Chondrocyte (in vitro differentiated cells): ENCODE measurements around the gene CNTNAP5. TPM values are rescaled to one million over a fixed set of nuclear protein-coding genes. Genes with fewer than 3 reads are reported as not detected.

Experiments
- DNase-seq: peaks from one replicate; pipeline ENCODE4 v3.0.0; 2021; ENCODE audit warnings: mixed read lengths, low spot score
- H3K27ac Mint-ChIP-seq: one replicate; pipeline ENCODE4 v1.8.0; 2021; ENCODE audit warnings: mild to moderate bottlenecking, moderate library complexity, mixed read lengths; ENCODE audit not compliant: unreplicated experiment
- H3K27me3 Mint-ChIP-seq: 2 replicates; pipeline ENCODE4 v1.8.0; 2021; ENCODE audit warnings: low read depth, mixed read lengths
- H3K36me3 Mint-ChIP-seq: 2 replicates; pipeline ENCODE4 v1.8.0; 2021; ENCODE audit warnings: low read depth, mixed read lengths
- H3K4me1 Mint-ChIP-seq: 2 replicates; pipeline ENCODE4 v1.8.0; 2021; ENCODE audit warnings: low read depth, mild to moderate bottlenecking, mixed read lengths
- H3K4me3 Mint-ChIP-seq: one replicate; pipeline ENCODE4 v1.8.0; 2021; ENCODE audit warnings: mild to moderate bottlenecking, moderate library complexity, mixed read lengths; ENCODE audit not compliant: unreplicated experiment
- H3K9me3 Mint-ChIP-seq: 2 replicates; pipeline ENCODE4 v1.8.0; 2021; ENCODE audit warnings: low read depth, mixed read lengths
- long read RNA-seq: library from polyadenylated mRNA; stranded (forward); transcript quantifications from one replicate; pipeline ENCODE4 v2.0.0, GENCODE V29; 2021
- total RNA-seq: library from RNA; stranded (reverse); gene quantifications from 3 replicates; pipeline ENCODE4 v1.2.1, GENCODE V29; 2021
- TF ChIP-seq, protein P1 (sequence below): fragments of 200-600 bp; sonication (generic); IDR thresholded peaks from 2 replicates; pipeline ENCODE4 v1.5.0; 2021; ENCODE audit warnings: antibody characterized with exemption, mild to moderate bottlenecking, moderate library complexity

CNTNAP5 gene
- total RNA-seq: not detected in 3 replicates
- long read RNA-seq: 0 reads

DNA sequence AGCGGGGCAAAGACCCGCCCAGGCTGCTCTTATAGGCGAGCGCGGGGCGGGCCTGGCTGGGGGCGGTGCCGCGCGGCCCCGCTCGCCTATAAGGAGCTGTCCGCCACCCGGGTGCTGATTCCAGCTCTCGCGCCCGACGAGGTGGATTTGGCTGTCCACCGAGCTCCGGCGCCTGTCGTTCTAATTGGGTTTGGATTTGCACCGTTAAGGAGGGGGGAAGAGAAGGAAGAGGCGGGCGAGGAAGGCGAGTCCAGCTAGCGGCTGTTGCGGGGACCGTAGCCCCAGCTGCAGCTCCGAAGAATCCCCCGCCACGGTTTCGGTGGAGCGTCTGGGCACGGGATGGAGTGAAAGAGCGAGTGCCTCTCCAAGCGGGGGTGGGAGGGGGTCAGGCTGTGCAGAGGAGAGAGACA lies at the start of gene CNTNAP5:
Gene CNTNAP5, plus strand, starts transcription at position 117 of the 410 bp plus-strand sequence. CDS start 364 bp downstream, outside the sequence.
- H3K27ac Mint-ChIP-seq: no peak within 1 kb of the TSS
- H3K36me3 Mint-ChIP-seq: peaks cover 1% of the 10 kb centered on the region
- H3K4me1 Mint-ChIP-seq: peaks cover 8% of the 10 kb centered on the region
- TF ChIP-seq, protein P1, sequence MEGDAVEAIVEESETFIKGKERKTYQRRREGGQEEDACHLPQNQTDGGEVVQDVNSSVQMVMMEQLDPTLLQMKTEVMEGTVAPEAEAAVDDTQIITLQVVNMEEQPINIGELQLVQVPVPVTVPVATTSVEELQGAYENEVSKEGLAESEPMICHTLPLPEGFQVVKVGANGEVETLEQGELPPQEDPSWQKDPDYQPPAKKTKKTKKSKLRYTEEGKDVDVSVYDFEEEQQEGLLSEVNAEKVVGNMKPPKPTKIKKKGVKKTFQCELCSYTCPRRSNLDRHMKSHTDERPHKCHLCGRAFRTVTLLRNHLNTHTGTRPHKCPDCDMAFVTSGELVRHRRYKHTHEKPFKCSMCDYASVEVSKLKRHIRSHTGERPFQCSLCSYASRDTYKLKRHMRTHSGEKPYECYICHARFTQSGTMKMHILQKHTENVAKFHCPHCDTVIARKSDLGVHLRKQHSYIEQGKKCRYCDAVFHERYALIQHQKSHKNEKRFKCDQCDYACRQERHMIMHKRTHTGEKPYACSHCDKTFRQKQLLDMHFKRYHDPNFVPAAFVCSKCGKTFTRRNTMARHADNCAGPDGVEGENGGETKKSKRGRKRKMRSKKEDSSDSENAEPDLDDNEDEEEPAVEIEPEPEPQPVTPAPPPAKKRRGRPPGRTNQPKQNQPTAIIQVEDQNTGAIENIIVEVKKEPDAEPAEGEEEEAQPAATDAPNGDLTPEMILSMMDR: no peak
- H3K27me3 Mint-ChIP-seq: peaks cover 33% of the 10 kb centered on the region
- no peaks in the 10 kb centered on the region for H3K9me3 Mint-ChIP-seq
- peak within 1 kb of the TSS; percentile 66 for H3K4me3 Mint-ChIP-seq
- no peak for DNase-seq

DNA sequence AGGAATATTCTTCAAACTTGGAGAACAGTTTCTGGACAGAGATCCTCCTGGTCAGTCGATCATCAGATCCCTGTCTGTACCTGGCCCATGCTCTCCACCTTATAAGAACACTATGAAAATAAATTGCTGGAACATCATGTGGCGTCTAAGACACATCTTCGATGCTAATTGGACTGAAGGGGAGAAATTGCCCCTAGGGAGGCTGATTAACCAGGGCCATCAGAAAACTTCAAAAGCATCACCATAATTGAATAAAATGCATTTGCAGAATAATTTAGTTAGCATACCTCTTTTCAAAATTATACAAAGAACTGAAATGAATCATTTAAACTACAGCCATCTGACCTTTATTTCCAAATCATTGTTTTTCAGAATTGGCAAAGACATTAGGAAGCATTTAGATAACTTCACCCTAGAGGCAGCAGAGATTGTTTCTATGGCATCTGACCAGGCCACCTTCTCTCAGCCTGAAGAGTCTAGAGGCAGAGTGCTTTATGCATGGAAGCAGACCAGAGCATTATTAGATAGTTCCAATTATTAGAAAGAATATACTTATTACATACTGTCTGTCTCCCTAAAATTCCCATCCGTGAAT lies 48.9 kb upstream of the CNTNAP5 start:
- Mint-ChIP-seq H3K36me3 (no peaks in the 10 kb centered on the region), H3K27me3 (no peaks in the 10 kb centered on the region), H3K27ac (no peak overlapping the region), H3K4me3 (no peak overlapping the region), H3K9me3 (peaks cover 13% of the 10 kb centered on the region), H3K4me1 (no peaks in the 10 kb centered on the region)
- DNase-seq: no peak
- TF ChIP-seq, protein P1: no peak

DNA sequence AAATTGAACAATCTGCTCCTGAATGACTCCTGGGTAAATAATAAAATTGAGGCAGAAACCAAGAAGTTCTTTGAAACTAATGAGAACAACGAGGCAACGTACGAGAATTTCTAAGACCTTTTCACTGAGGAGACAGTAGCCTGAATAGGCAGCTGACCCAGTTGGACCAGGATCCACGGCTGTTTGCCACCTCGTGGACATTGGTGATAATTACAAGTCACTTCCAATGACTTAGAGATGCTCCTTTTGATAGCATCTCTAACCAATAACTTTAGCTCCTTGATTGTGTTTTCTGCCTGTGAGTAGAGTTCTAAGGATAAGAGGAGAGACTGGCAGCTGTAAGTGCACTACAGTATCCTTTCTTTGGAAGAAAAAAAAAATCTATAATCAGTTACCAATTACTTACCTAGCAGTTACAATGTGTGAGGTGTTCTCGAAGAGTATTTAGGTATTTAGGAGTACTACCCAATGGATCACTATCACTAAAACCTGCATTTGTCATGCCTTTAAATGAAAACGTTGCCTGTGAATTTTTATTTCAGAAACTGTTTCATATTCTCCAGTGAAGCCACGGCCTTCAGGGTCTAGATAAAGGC lies 31.3 kb upstream of the CNTNAP5 start:
- Mint-ChIP-seq H3K4me3 (no peak overlapping the region), H3K9me3 (peaks cover 7% of the 10 kb centered on the region), H3K27ac (no peak overlapping the region), H3K4me1 (no peaks in the 10 kb centered on the region), H3K27me3 (no peaks in the 10 kb centered on the region), H3K36me3 (no peaks in the 10 kb centered on the region)
- TF ChIP-seq, protein P1: peak; percentile 77
- no peak for DNase-seq

DNA sequence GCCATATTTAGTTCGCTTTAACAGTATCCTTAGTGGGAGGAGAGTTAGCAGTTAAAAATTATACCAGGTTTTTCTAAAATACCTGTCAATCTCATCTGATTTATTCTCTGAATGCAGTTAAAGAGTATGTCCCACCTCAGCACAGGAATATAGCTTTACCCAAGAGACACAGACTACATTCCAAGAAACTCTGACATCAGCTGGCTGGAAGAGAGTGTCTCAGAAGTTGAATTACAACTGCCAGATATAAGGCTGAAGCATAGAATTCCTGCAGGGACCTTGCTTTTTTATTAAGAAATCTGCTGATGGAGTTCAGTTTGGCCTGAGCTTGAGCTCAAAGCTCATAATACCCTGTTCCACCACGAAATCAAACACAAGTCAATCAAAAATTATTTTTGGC lies 25.4 kb upstream of the CNTNAP5 start:
- Mint-ChIP-seq H3K27me3 (no peaks in the 10 kb centered on the region), H3K4me3 (no peak overlapping the region), H3K36me3 (no peaks in the 10 kb centered on the region), H3K27ac (no peak overlapping the region), H3K9me3 (no peaks in the 10 kb centered on the region), H3K4me1 (no peaks in the 10 kb centered on the region)
- TF ChIP-seq, protein P1: no peak
- DNase-seq: no peak

DNA sequence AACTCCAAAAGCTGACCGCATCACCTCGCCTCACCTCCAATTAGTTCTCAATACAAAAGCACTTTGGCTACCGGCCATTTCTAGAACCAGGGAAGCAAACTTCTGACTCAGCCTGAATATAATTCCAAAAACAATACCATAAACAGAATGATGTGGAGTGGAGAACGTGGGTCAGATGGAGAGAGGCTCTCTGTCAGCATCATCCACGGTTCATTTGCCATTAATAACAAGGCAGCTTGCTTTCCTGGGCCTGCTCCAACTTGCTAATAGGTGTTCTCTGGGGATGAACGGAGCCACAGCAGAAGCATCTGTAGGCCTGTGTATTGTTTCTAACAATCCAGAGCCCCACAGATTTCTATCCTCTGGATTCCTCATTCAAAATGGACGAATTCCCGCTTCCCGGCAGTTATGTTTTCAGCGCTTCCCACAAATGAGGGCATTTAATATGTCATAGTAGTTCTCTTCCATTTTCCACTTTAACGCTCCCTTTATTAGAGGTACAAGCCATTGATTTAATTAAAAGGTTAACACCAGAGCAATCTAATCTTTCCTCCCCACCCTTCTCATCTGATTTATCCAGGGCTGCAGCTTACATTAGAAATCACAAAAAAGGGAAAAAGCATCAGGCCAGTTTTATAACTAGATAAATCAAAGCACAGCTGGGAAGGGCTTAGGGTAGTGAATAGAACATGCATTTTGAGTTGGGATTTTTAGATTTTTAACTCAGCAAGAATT lies 23.2 kb upstream of the CNTNAP5 start:
- TF ChIP-seq, protein P1: no peak
- H3K27me3 Mint-ChIP-seq: no peaks in the 10 kb centered on the region
- no peak overlapping the region for H3K27ac Mint-ChIP-seq
- no peaks in the 10 kb centered on the region for H3K36me3 Mint-ChIP-seq
- DNase-seq: no peak
- H3K4me1 Mint-ChIP-seq: no peaks in the 10 kb centered on the region
- no peaks in the 10 kb centered on the region for H3K9me3 Mint-ChIP-seq
- no peak overlapping the region for H3K4me3 Mint-ChIP-seq
